Trophoblast cell (in vitro differentiated cells and primary cell): Measurements from ENCODE around the gene TASOR.
A peak's percentile ranks its signal among the peaks of the same experiment; 100 is the strongest.

Experiments
- DNase-seq, 2 donors: peaks; one replicate each; pipeline ENCODE4 v3.0.0-alpha.2; 2016
- H2AFZ ChIP-seq: 2 replicates; pipeline ENCODE4 v1.6.1; 2013; ENCODE audit warnings: low read length, moderate library complexity, mild to moderate bottlenecking; ENCODE audit not compliant: insufficient read depth, poor library complexity
- H2AK5ac ChIP-seq: 2 replicates; pipeline ENCODE4 v1.6.1; 2013; ENCODE audit warnings: mild to moderate bottlenecking, low read length
- H2BK120ac ChIP-seq: 2 replicates; pipeline ENCODE4 v1.6.1; 2013; ENCODE audit warnings: low read length, mild to moderate bottlenecking, moderate library complexity; ENCODE audit not compliant: insufficient read depth, poor library complexity
- H2BK12ac ChIP-seq: 2 replicates; pipeline ENCODE4 v1.6.1; 2013; ENCODE audit warnings: mild to moderate bottlenecking, low read length, moderate library complexity
- H2BK5ac ChIP-seq: 2 replicates; pipeline ENCODE4 v1.6.1; 2013; ENCODE audit warnings: low read length, low read depth, moderate library complexity, mild to moderate bottlenecking; ENCODE audit not compliant: poor library complexity
- H3K14ac ChIP-seq: 2 replicates; pipeline ENCODE4 v1.6.1; 2013; ENCODE audit warnings: mild to moderate bottlenecking, low read length
- H3K18ac ChIP-seq: 2 replicates; pipeline ENCODE4 v1.6.1; 2013; ENCODE audit warnings: mild to moderate bottlenecking, low read length
- H3K23ac ChIP-seq: 2 replicates; pipeline ENCODE4 v1.6.1; 2013; ENCODE audit warnings: low read length
- H3K27ac ChIP-seq: 2 replicates; pipeline ENCODE4 v1.5.1; 2013; ENCODE audit warnings: low read depth, mild to moderate bottlenecking, inconsistent platforms, low read length, moderate library complexity
- H3K27me3 ChIP-seq: 2 replicates; pipeline ENCODE4 v1.6.1; 2013; ENCODE audit warnings: inconsistent platforms, mild to moderate bottlenecking, low read length, moderate library complexity; ENCODE audit not compliant: insufficient read depth
- H3K36me3 ChIP-seq, 2 experiments: 1 replicate in 1 of 2; 2 replicates in 1 of 2; pipeline ENCODE4 v1.6.1; 2013; ENCODE audit warnings: low read length in 2 of 2, mild to moderate bottlenecking in 2 of 2, moderate library complexity in 1 of 2; ENCODE audit not compliant: insufficient read depth in 2 of 2, control insufficient read depth in 1 of 2
- H3K4ac ChIP-seq: 2 replicates; pipeline ENCODE4 v1.6.1; 2013; ENCODE audit warnings: low read depth, mild to moderate bottlenecking, low read length, moderate library complexity
- H3K4me1 ChIP-seq, 2 experiments: 1 replicate in 1 of 2; 2 replicates in 1 of 2; pipeline ENCODE4 v1.6.1; 2013; ENCODE audit warnings: low read length in 2 of 2, mild to moderate bottlenecking in 2 of 2, moderate library complexity in 1 of 2; ENCODE audit not compliant: insufficient read depth in 2 of 2, control insufficient read depth in 1 of 2
- H3K4me2 ChIP-seq: 2 replicates; pipeline ENCODE4 v1.6.1; 2013; ENCODE audit warnings: inconsistent platforms, mild to moderate bottlenecking, low read length, moderate library complexity
- H3K4me3 ChIP-seq: 2 replicates; pipeline ENCODE4 v1.5.1; 2013; ENCODE audit warnings: mild to moderate bottlenecking, low read depth, low read length, inconsistent platforms
- H3K79me1 ChIP-seq: one replicate; pipeline ENCODE4 v1.6.1; 2013; ENCODE audit warnings: low read length
- H3K79me2 ChIP-seq: 2 replicates; pipeline ENCODE4 v1.6.1; 2013; ENCODE audit warnings: low read length, mild to moderate bottlenecking; ENCODE audit not compliant: control insufficient read depth, insufficient read depth, poor library complexity
- H3K9ac ChIP-seq: 2 replicates; pipeline ENCODE4 v1.6.1; 2013; ENCODE audit warnings: mild to moderate bottlenecking, low read length
- H3K9me3 ChIP-seq: 2 replicates; pipeline ENCODE4 v1.6.1; 2013; ENCODE audit warnings: low read depth, mild to moderate bottlenecking, control low read depth, inconsistent platforms, low read length; ENCODE audit not compliant: insufficient read depth
- H4K12ac ChIP-seq: 2 replicates; pipeline ENCODE4 v1.6.1; 2013; ENCODE audit warnings: low read depth, mild to moderate bottlenecking, low read length, moderate library complexity
- H4K8ac ChIP-seq: 2 replicates; pipeline ENCODE4 v1.6.1; 2013; ENCODE audit warnings: low read depth, mild to moderate bottlenecking, low read length, moderate library complexity
- H4K91ac ChIP-seq: one replicate; pipeline ENCODE4 v1.6.1; 2013; ENCODE audit warnings: low read depth, mild to moderate bottlenecking, low read length, moderate library complexity
- WGBS: extraction: QIAGEN DNeasy Blood & Tissue Kit; methylation state at CpG from one replicate; pipeline ENCODE4 v1.1.7; 2013; ENCODE audit warnings: missing lambda C conversion rate; ENCODE audit not compliant: insufficient read length, insufficient coverage; ENCODE audit errors: extremely low coverage; 5-methylcytosine and 5-hydroxymethylcytosine counted together

TASOR gene

GRCh38 chr3:56655709-56656108 lies 27.4 kb downstream of the TASOR start:
- H2AK5ac ChIP-seq = no peak overlapping the region
- H3K4me1 ChIP-seq = no peaks in the 10 kb centered on the region
- H2BK120ac ChIP-seq = no peak overlapping the region
- H2BK5ac ChIP-seq = no peak overlapping the region
- no peak overlapping the region for H3K27ac ChIP-seq
- no peak overlapping the region for H2AFZ ChIP-seq
- no peak overlapping the region for H4K8ac ChIP-seq
- no peak overlapping the region for H4K91ac ChIP-seq
- no CpG with 5 or more reads among the region's 1 CpG for WGBS
- H3K36me3 ChIP-seq = peaks cover 16 to 30% of the 10 kb centered on the region in 2 experiments
- H3K27me3 ChIP-seq = no peaks in the 10 kb centered on the region
- no peak overlapping the region for H4K12ac ChIP-seq
- no peak overlapping the region for H3K18ac ChIP-seq
- H3K79me2 ChIP-seq = no peaks in the 10 kb centered on the region
- H2BK12ac ChIP-seq = no peak overlapping the region
- H3K23ac ChIP-seq = no peak overlapping the region
- H3K14ac ChIP-seq = no peak overlapping the region
- no peak overlapping the region for H3K9ac ChIP-seq
- H3K4ac ChIP-seq = no peak overlapping the region
- no peak overlapping the region for H3K4me2 ChIP-seq
- peak in 1 of 2 donors; percentile 15 for DNase-seq
- H3K4me3 ChIP-seq = no peak overlapping the region
- H3K9me3 ChIP-seq = no peaks in the 10 kb centered on the region
- H3K79me1 ChIP-seq = no peaks in the 10 kb centered on the region

GRCh38 chr3:56654460-56654859 lies 28.6 kb downstream of the TASOR start:
- no peak overlapping the region for H3K18ac ChIP-seq
- no peak overlapping the region for H2BK120ac ChIP-seq
- H3K4me2 ChIP-seq = no peak overlapping the region
- no peak overlapping the region for H3K14ac ChIP-seq
- no peak overlapping the region for H2AFZ ChIP-seq
- H2BK5ac ChIP-seq = no peak overlapping the region
- no peaks in the 10 kb centered on the region for H3K79me1 ChIP-seq
- no peak overlapping the region for H3K4me3 ChIP-seq
- H3K9me3 ChIP-seq = no peaks in the 10 kb centered on the region
- no peak overlapping the region for H2AK5ac ChIP-seq
- H3K4ac ChIP-seq = peak overlapping the region; percentile 55
- no peak overlapping the region for H3K23ac ChIP-seq
- no peaks in the 10 kb centered on the region for H3K4me1 ChIP-seq
- WGBS = no CpG with 5 or more reads among the region's 1 CpG
- H4K8ac ChIP-seq = no peak overlapping the region
- H4K91ac ChIP-seq = no peak overlapping the region
- H3K27ac ChIP-seq = no peak overlapping the region
- no peak overlapping the region for H2BK12ac ChIP-seq
- no peak for DNase-seq
- no peaks in the 10 kb centered on the region for H3K27me3 ChIP-seq
- peaks cover 9 to 23% of the 10 kb centered on the region in 2 experiments for H3K36me3 ChIP-seq
- H3K9ac ChIP-seq = no peak overlapping the region
- H4K12ac ChIP-seq = no peak overlapping the region
- no peaks in the 10 kb centered on the region for H3K79me2 ChIP-seq

- no CpG with 5 or more reads among the region's 2 CpGs for WGBS
- Histone ChIP-seq H3K18ac (no peak overlapping the region), H4K8ac (no peak overlapping the region), H2BK12ac (no peak overlapping the region), H3K4me3 (no peak overlapping the region), H3K79me1 (no peaks in the 10 kb centered on the region), H3K36me3 (peaks cover 14 to 19% of the 10 kb centered on the region in 2 experiments), H4K12ac (no peak overlapping the region), H3K9me3 (no peaks in the 10 kb centered on the region), H3K14ac (no peak overlapping the region), H3K27ac (no peak overlapping the region), H2AFZ (no peak overlapping the region), H3K4me2 (no peak overlapping the region), H3K4ac (no peak overlapping the region), H3K4me1 (no peaks in the 10 kb centered on the region), H3K9ac (no peak overlapping the region), H3K27me3 (no peaks in the 10 kb centered on the region), H3K23ac (no peak overlapping the region), H2BK5ac (no peak overlapping the region), H3K79me2 (no peaks in the 10 kb centered on the region), H4K91ac (no peak overlapping the region), H2BK120ac (no peak overlapping the region), H2AK5ac (no peak overlapping the region)
- DNase-seq = no peak
Measured at GRCh38 chr3:56645407-56645806, 37.7 kb downstream of the TASOR start.

GRCh38 chr3:56633602-56634535 lies 49.2 kb downstream of the TASOR start:
- Histone ChIP-seq H3K18ac (no peak overlapping the region), H3K4ac (no peak overlapping the region), H3K9me3 (no peaks in the 10 kb centered on the region), H3K4me3 (no peak overlapping the region), H3K79me2 (no peaks in the 10 kb centered on the region), H3K79me1 (no peaks in the 10 kb centered on the region), H4K12ac (no peak overlapping the region), H3K27ac (peak overlapping the region; percentile 1), H3K9ac (no peak overlapping the region), H3K23ac (no peak overlapping the region), H2BK120ac (no peak overlapping the region), H2BK12ac (no peak overlapping the region), H2AK5ac (no peak overlapping the region), H3K14ac (no peak overlapping the region), H4K91ac (no peak overlapping the region), H4K8ac (no peak overlapping the region), H3K27me3 (no peaks in the 10 kb centered on the region), H2BK5ac (no peak overlapping the region), H3K36me3 (peaks cover 7 to 17% of the 10 kb centered on the region in 2 experiments), H2AFZ (no peak overlapping the region), H3K4me2 (no peak overlapping the region), H3K4me1 (peaks cover 2% of the 10 kb centered on the region in 2 experiments)
- WGBS = no CpG with 5 or more reads among the region's 9 CpGs
- peak in 1 of 2 donors; percentile 15 for DNase-seq
